Activated CD8-positive, alpha-beta memory T cell treated with anti-CD3 and anti-CD28 coated beads, Interleukin-2, amount 50 U/mL, for 24 hours (primary cell): ENCODE results near the gene FBLIM1.

Experiments
- DNase-seq: peaks from one replicate; pipeline ENCODE4 v3.0.0-alpha.2; 2020; ENCODE audit errors: extremely low read depth

The FBLIM1 gene

GRCh38 chr1:15758343-15758931 is at the start of gene FBLIM1:
Gene FBLIM1 (plus strand): TSS chr1:15758795. CDS start chr1:15764984, 6,189 bp downstream.
- no peak for DNase-seq

DNA sequence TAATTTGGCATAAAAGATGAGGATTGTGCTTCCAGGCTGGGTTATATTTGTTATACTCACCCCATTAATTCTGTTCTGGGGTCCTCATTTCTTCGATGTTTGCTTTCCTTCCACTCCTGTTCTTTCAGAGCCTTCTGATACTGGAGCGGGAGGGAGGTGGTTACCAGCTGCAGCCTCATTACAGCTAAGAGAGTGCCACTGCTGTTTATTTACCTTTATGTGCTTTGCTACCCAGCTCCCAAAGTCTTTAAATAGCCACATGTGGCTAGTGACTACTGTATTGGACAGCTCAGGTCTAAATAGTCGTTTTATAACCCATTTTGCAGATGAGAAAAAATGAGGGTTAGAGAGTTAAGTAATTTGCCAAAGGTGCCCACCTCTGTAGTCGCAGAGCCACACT is 49.4 kb upstream of the FBLIM1 start:
- no peak for DNase-seq

- DNase-seq: no peak
These were observed 46.4 kb upstream of the FBLIM1 start for GRCh38 chr1:15712168-15712567.

DNA sequence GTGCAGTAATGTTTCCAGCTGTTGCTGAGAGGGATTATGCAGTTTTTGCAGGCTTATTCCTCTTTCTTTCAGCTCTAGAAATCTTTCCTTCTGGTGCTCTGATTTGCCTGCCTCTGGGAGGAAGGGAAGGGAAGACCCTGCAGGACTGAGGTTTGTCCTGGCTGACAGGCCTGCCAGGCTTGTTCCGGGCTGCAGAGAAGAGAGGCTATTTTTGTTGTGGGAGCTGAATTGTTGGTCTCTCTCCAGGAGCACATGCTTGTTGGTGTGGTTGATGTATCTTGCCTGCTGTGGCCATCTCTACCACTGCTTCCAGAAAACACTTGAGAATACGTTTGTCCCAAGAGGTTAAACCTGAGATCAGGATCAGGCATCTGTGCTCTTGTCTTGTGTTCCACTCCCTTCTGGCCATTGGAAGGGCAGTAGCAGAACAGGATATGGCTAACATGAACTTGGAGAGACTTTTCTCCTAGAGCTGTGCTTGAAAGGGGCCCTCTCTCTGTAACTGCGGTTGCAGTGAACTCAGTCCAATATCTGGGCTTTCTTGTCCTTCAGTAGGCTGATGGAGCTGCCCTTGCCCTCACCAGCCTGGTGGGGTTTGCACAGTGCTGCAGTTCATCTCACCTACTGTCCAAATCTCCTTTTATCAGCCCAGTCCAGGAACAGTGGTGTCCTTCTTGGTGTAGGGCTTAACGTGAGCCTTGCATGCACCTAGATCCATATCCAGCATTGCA is 44.0 kb upstream of the FBLIM1 start:
- DNase-seq: no peak

- DNase-seq: no peak
These were observed 41.0 kb upstream of the FBLIM1 start for GRCh38 chr1:15717418-15718125.

- DNase-seq: no peak
These were observed 40.4 kb upstream of the FBLIM1 start for GRCh38 chr1:15718199-15718601.

DNA sequence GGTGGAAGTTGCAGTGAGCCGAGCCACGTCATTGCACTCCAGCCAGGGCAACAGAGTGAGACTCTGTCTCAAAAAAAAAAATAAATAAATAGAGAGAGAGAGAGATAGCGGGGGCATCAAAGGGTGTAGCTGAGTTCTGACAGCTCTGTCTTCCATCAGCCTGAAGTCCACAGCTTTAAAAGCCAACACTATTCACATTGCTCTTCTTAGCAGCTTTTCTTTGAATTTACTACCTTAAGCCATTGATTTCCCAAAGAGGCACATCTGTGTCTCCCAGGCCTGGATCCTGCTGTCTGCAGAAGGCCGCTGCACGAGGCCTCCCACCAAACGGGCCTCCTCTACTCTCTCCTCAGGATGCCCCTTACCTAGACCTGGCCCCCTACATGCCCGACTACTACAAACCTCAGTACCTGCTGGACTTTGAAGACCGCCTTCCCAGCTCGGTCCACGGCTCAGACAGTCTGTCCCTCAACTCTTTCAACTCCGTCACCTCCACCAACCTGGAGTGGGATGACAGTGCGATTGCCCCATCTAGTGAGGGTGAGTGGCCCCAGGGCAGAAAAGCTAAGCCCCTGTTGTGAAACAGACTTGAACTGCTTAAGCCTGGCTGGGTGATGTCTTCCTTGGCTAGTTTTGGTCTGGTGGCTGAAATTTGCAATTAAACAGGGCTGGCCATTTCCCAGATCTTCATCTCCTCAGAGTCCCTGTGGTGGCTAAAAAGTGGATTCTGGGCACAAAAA is 39.0 kb upstream of the FBLIM1 start:
- DNase-seq: no peak

- no peak for DNase-seq
These were observed 37.7 kb upstream of the FBLIM1 start for GRCh38 chr1:15720861-15721260.

DNA sequence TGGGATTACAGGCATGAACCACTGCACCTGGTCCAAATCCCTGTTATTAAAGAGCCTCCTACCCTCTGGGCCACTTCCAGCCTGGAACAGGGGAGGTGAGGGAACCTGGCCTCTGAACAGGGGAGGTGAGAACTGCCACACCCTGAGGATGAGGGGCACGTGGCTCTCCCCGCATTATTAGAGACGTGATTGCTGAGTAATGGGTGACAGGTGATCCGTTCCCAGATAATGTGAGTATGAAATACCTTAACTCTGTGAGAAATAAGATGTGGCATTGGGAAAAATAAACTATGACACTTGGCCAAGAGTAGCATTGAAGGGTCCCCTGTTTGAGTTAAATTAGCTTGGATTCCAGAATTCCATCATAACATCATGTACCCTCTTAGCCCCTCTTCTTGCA is 36.2 kb upstream of the FBLIM1 start:
- no peak for DNase-seq

GRCh38 chr1:15722836-15723532 is 35.6 kb upstream of the FBLIM1 start:
- no peak for DNase-seq

GRCh38 chr1:15723631-15724246 is 34.9 kb upstream of the FBLIM1 start:
- no peak for DNase-seq

GRCh38 chr1:15724949-15725880 is 33.4 kb upstream of the FBLIM1 start:
- DNase-seq: no peak

DNA sequence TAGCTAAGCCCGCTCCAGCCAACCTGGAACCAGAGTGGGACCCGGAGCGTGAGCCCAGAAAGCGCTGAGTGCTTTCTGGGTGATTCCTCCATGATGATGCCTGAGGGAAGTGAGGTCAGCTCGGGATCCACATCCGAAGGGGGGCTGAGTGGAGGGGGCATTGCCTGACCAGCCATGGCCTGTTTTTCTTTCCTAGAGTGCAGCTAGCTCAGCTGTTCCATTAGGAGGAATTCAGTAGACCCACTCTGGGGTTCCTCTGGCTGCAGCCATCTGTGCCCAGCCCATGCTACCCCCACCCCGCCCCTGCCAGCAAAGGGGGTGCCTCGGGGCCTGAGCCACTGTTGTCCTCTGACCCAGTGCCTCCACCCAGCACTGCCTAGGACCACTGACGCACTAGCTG is 32.1 kb upstream of the FBLIM1 start:
- no peak for DNase-seq

GRCh38 chr1:15727021-15727420 is 31.6 kb upstream of the FBLIM1 start:
- DNase-seq: no peak

DNA sequence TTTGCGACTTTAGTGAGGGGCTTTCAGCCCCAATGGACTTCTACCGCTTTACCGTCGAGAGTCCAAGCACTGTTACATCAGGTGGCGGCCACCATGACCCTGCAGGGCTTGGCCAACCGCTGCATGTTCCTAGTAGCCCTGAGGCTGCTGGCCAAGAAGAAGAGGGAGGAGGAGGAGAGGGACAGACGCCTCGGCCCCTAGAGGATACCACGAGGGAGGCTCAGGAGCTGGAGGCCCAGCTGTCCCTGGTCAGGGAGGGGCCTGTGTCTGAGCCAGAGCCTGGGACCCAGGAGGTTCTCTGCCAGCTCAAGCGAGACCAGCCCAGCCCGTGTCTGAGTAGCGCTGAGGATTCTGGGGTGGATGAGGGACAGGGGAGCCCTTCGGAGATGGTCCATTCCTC is 31.2 kb upstream of the FBLIM1 start:
- no peak for DNase-seq

DNA sequence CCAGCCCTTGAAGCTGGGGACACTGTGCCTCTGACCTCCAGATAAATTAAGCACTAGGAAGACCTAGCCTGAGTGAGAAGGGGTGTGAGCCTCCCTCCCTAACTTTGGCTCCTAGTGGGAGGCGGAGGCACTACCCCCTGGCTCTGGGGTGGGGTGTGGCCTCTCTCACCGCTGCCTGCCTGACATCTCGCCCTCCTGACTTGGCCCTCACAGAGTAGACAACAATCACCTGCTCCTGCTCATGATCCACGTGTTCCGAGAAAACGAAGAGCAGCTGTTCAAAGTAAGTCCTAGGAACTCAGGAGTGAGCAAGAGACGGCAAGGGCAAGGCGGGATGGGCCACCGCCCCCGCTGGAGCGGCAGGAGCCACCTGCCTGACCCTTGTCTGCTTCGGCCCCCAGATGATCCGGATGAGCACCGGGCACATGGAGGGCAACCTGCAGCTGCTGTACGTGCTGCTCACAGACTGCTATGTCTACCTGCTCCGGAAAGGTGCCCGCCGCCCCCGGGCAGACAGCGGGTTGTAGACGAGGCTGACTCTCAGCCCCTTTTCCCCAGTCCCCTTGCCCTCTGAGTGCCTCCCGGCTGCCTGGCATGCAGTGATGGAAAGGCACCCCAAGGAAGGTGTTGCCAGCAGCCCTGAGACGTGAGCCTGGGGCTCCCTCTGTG is 30.6 kb upstream of the FBLIM1 start:
- DNase-seq: no peak

DNA sequence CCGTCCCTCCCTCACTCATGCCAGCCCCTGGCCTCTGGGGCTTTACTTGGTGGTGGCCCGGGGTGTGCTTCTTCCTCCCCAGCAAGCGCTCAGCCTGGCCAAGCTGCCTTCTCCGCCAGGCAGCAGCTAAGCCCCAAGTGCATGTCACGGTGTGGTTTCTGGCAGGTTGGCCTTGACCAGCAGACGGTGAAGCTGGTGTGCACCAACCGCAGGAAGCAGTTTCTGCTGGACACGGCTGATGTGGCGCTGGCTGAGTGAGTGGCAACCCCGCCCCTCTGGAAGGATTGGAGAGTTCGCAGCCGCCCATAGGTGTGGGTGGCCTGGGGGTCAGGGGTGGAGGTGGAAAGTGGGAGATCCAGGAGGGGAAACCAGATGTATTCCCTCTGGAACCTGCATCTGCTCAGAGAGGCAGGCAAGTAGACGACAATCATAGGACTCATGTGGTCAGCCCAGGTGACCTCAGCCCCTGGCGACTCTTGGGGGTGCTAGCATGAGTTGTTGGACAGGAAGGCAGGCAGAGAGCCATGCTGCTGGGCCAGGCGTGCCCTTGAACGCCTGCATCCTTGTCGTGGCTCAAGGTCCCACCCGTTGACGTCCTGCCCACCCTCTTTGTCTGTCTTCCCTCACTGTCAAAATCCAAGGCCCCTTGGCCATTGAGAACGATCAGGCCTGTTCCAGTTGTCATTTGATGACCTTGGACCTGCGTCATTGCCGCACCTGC is 29.5 kb upstream of the FBLIM1 start:
- DNase-seq: no peak

DNA sequence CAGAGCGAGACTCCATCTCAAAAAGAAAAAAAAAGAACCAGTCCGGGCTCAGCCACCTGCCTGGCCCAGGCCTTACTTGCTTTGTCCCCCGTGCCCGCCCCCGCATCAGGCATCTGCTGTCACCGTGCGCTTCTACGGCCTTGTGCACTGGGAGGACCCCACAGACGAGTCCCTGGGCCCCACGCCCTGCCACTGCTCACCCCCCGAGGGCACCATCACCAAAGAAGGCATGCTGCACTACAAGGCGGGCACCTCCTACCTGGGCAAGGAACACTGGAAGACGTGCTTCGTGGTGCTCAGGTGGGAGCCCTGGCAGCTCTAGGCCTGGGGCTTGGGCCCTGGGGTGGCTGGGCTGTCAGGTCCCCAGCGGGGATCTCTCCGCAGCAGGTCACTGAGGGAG is 28.2 kb upstream of the FBLIM1 start:
- no peak for DNase-seq

DNA sequence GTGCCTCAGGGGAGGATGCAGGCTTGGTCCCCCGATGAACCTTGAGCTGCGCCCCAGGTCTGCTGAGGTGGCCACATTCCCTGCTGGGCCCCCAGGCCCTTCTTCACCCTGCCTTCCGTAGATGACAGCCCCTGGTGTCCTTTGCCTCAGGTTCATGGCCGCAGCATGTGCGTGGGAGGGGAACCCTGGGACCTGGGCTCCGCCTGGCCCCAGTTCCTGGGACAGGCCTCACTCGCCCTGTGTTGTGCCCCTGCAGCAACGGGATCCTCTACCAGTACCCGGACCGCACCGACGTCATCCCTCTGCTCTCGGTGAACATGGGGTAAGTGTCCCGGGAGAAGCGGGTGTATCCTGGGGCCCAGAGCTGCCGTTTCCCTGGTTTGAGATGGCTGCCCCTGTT is 27.7 kb upstream of the FBLIM1 start:
- DNase-seq: no peak
